ENCODE data around the gene SKAP2.

- TF ChIP-seq EZH2 (IDR thresholded peaks at IDR 0.05; ENCODE audit: low read length, unreplicated experiment) (no peak), EZH2phosphoT487 (IDR thresholded peaks at IDR 0.05; ENCODE audit: borderline replicate concordance, low read length) (no peak)
Measured at GRCh38 chr7:26664735-26665416, 199.5 kb downstream of the SKAP2 start.
